Thyroid gland (tissue), 4 donors: ENCODE measurements around the gene GFER.

Experiments used
- CTCF ChIP-seq, 6 experiments: fragments of 200-600 bp in 3 of 6; fragments of 450-650 bp in 3 of 6; sonication (generic) in 3 of 6; IDR thresholded peaks; one replicate each; pipeline ENCODE4 v1.5.1; 2016 to 2019; ENCODE audit warnings: antibody characterized with exemption in 6 of 6, mild to moderate bottlenecking in 2 of 6, inconsistent platforms in 1 of 6, moderate library complexity in 1 of 6
- POLR2A ChIP-seq, 2 donors: fragments of 450-650 bp; IDR thresholded peaks; one replicate each; pipeline ENCODE4 v1.6.1; 2017; ENCODE audit warnings: antibody characterized with exemption in 2 of 2, mild to moderate bottlenecking in 2 of 2, moderate library complexity in 1 of 2

- TF ChIP-seq CTCF (IDR thresholded peaks at IDR 0.05) (no peak), POLR2A (IDR thresholded peaks at IDR 0.05) (no peak)
Observed at GRCh38 chr16:2007081-2007836, 23.3 kb downstream of the GFER start.
